Effector memory CD8-positive, alpha-beta T cell (primary cell): ENCODE measurements around the gene C19orf73.

Source experiments
- ATAC-seq: fragments of 150-1000 bp; cut with Tn5 transposase; replicated peaks from 2 replicates; pipeline ENCODE4 v1.10.0; 2021; ENCODE audit warnings: mild to moderate bottlenecking, moderate library complexity
- DNase-seq, 3 experiments: peaks; one replicate each; pipeline ENCODE4 v3.0.0; 2021
- H3K27ac Mint-ChIP-seq, 2 donors: one replicate each; pipeline ENCODE4 v1.8.0; 2022; ENCODE audit warnings: mild to moderate bottlenecking in 2 of 2, mixed read lengths in 2 of 2, moderate library complexity in 2 of 2
- H3K27me3 Mint-ChIP-seq, 2 donors: one replicate each; pipeline ENCODE4 v1.8.0; 2022; ENCODE audit warnings: mixed read lengths in 2 of 2
- H3K36me3 Mint-ChIP-seq: one replicate; pipeline ENCODE4 v1.8.0; 2022; ENCODE audit warnings: mild to moderate bottlenecking, moderate library complexity, mixed read lengths; ENCODE audit not compliant: insufficient read depth
- H3K4me1 Mint-ChIP-seq, 2 donors: one replicate each; pipeline ENCODE4 v1.8.0; 2022; ENCODE audit warnings: low read depth in 2 of 2, mixed read lengths in 2 of 2
- H3K4me3 Mint-ChIP-seq, 2 donors: one replicate each; pipeline ENCODE4 v1.8.0; 2022; ENCODE audit warnings: mild to moderate bottlenecking in 2 of 2, mixed read lengths in 2 of 2, moderate library complexity in 2 of 2
- H3K9me3 Mint-ChIP-seq, 2 donors: one replicate each; pipeline ENCODE4 v1.8.0; 2022; ENCODE audit warnings: mixed read lengths in 2 of 2

C19orf73 gene

GRCh38 chr19:49071860-49072547 lies 46.9 kb downstream of the C19orf73 start:
- Mint-ChIP-seq H3K4me3 (no peak overlapping the region), H3K27me3 (peaks cover 70 to 88% of the 10 kb centered on the region in 2 donors), H3K9me3 (peaks cover 0 to 1% of the 10 kb centered on the region in 2 donors), H3K36me3 (no peaks in the 10 kb centered on the region), H3K4me1 (peaks cover 7 to 8% of the 10 kb centered on the region in 2 donors), H3K27ac (no peak overlapping the region)
- DNase-seq (no peak), ATAC-seq (no peak)

- Mint-ChIP-seq H3K4me3 (no peak overlapping the region), H3K36me3 (no peaks in the 10 kb centered on the region), H3K4me1 (peaks cover 7 to 9% of the 10 kb centered on the region in 2 donors), H3K27me3 (peaks cover 75 to 92% of the 10 kb centered on the region in 2 donors), H3K27ac (no peak overlapping the region), H3K9me3 (peaks cover 0 to 1% of the 10 kb centered on the region in 2 donors)
- ATAC-seq: no peak
- DNase-seq: no peak
Observed at GRCh38 chr19:49070416-49070815, 48.5 kb downstream of the C19orf73 start.

GRCh38 chr19:49069026-49069425 lies 49.9 kb downstream of the C19orf73 start:
- Mint-ChIP-seq H3K4me3 (no peak overlapping the region), H3K27me3 (peaks cover 74 to 91% of the 10 kb centered on the region in 2 donors), H3K4me1 (peaks cover 7% of the 10 kb centered on the region in 2 donors), H3K27ac (no peak overlapping the region), H3K36me3 (no peaks in the 10 kb centered on the region), H3K9me3 (peaks cover 0 to 1% of the 10 kb centered on the region in 2 donors)
- DNase-seq: no peak
- ATAC-seq: no peak
